Erythroblast (primary cell): ENCODE results near the gene UPP2.

Experiments
- GATA1 ChIP-seq: IDR thresholded peaks from 2 replicates; pipeline ENCODE4 v1.6.1; 2011; ENCODE audit warnings: low read depth, mild to moderate bottlenecking, control low read depth, low read length, moderate library complexity
- POLR2A ChIP-seq: IDR thresholded peaks from 2 replicates; pipeline ENCODE4 v1.6.1; 2011; ENCODE audit warnings: mild to moderate bottlenecking, low read length

DNA sequence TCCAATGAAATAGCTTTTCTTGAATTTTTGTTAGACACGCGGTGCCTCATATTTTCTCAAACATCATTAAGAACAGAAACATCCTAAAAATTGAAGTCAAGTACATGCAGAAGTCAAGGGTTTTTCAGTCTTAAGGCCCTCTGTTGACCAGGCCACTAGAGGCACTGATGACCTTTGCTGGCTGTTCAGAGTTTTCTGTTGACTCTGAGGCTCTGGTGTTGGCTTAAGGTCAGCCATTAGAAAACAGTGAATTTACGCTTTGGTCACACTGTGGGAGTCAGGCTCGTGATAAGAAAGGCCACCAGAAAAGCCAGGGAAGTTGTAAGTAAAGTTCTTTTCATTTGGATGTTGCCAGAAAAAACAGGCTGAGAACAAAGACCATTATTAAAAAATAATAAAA, 5.8 kb upstream of the UPP2 start:
- TF ChIP-seq POLR2A (no peak), GATA1 (no peak)
